GM06990 (cell line): ENCODE measurements around the gene VPS37B.
"Not testable (repeated sequence)": the region's sequence is repeated elsewhere in the genome, so short reads cannot be mapped to it uniquely, and the experiment has no call there.

ENCODE experiments used
- DNase-seq: peaks from one replicate; pipeline ENCODE4 v3.0.0-alpha.2; 2011; ENCODE audit not compliant: insufficient read length; ENCODE audit errors: extremely low read depth
- H3K27me3 ChIP-seq: replicated peaks from 2 replicates; pipeline ENCODE4 v1.6.0; 2011; ENCODE audit warnings: low read length; ENCODE audit not compliant: control insufficient read depth, insufficient read depth
- H3K36me3 ChIP-seq: 2 replicates; pipeline ENCODE4 v1.5.1; 2011; ENCODE audit warnings: low read length; ENCODE audit not compliant: control insufficient read depth, insufficient read depth
- H3K4me3 ChIP-seq: replicated peaks from 2 replicates; pipeline ENCODE4 v1.5.1; 2011; ENCODE audit warnings: low read depth, mild to moderate bottlenecking, control low read depth, low read length
- TF ChIP-seq, protein P1 (sequence below): IDR thresholded peaks from 2 replicates; pipeline ENCODE4 v1.5.1; 2011; ENCODE audit warnings: low read length, control low read depth, mild to moderate bottlenecking, inconsistent platforms; ENCODE audit not compliant: insufficient read depth, poor library complexity, severe bottlenecking

The VPS37B gene

DNA sequence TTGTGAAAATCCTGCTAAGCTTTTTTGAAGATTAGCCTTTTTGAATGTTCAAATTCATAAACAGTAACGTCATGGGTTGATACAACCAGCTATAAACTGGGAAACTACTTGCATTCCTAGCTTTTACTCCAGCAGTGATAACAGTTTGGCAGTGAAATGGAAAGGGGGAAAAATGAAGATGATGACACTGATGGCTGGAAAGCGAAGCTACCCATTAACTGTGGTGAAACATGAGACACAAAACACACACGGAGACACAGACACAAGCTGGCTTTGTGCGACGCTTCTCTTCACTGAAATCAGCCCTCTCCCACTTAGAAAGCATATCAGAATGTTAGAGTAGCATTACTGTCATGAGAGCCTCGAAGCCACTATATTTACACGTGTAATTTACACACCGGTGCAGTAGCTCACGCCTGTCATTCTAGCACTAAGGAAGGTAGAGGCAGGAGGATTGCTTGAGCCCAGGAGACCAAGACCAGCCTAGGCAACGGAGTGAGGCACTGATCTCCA, 15.7 kb downstream of the VPS37B start:
- no peak for DNase-seq
- TF ChIP-seq, protein P1, sequence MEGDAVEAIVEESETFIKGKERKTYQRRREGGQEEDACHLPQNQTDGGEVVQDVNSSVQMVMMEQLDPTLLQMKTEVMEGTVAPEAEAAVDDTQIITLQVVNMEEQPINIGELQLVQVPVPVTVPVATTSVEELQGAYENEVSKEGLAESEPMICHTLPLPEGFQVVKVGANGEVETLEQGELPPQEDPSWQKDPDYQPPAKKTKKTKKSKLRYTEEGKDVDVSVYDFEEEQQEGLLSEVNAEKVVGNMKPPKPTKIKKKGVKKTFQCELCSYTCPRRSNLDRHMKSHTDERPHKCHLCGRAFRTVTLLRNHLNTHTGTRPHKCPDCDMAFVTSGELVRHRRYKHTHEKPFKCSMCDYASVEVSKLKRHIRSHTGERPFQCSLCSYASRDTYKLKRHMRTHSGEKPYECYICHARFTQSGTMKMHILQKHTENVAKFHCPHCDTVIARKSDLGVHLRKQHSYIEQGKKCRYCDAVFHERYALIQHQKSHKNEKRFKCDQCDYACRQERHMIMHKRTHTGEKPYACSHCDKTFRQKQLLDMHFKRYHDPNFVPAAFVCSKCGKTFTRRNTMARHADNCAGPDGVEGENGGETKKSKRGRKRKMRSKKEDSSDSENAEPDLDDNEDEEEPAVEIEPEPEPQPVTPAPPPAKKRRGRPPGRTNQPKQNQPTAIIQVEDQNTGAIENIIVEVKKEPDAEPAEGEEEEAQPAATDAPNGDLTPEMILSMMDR = no peak
- no peaks in the 10 kb centered on the region for H3K27me3 ChIP-seq
- no peak overlapping the region for H3K4me3 ChIP-seq
- H3K36me3 ChIP-seq = no peaks in the 10 kb centered on the region; the same call in 1 of the 2 replicates

DNA sequence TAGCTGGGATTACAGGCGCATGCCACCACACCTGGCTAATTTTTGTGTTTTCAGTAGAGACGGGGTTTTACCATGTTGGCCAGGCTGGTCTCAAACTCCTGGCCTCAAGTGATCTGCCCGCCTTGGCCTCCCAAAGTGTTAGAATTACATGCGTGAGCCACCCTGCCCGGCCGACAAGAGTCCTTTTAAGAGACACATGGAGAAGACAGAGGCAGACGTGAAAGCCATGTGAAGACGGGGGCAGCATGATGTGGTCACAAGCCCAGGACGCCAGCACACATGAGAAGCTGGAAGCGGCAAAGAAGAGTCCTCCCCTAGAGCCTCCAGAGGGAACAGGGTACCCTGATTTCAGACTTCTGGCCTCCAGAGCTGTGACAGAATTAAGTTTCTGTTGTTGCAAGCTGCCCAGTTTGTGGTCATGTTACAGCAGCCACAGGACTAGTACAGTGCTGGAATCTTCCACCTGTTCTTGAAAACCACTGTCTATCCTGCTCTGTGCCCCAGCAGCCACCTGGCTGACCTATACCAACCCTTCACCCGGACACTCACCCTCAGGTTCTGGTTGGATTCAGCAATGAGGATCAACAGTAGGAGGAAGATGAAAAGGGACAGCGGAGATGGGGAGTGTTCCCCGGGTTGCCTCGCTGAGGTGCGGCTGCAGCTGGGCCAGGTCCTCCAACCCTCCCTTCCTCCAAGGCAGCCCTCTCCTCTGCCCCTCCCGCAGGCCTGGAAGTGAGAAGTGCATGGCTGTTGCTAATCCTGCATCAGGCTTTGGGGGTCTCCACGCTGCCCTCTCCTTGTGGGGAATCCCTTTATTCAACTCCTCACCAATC, 16.9 kb downstream of the VPS37B start:
- H3K4me3 ChIP-seq = no peak overlapping the region
- no peaks in the 10 kb centered on the region for H3K27me3 ChIP-seq
- no peaks in the 10 kb centered on the region; the same call in 1 of the 2 replicates for H3K36me3 ChIP-seq
- TF ChIP-seq, protein P1 = no peak
- no peak for DNase-seq

- no peaks in the 10 kb centered on the region for H3K27me3 ChIP-seq
- no peaks in the 10 kb centered on the region; the same call in 1 of the 2 replicates for H3K36me3 ChIP-seq
- DNase-seq = no peak
- TF ChIP-seq, protein P1 = no peak
- H3K4me3 ChIP-seq = no peak overlapping the region
Observed at GRCh38 chr12:122876731-122877130, 19.2 kb downstream of the VPS37B start.

DNA sequence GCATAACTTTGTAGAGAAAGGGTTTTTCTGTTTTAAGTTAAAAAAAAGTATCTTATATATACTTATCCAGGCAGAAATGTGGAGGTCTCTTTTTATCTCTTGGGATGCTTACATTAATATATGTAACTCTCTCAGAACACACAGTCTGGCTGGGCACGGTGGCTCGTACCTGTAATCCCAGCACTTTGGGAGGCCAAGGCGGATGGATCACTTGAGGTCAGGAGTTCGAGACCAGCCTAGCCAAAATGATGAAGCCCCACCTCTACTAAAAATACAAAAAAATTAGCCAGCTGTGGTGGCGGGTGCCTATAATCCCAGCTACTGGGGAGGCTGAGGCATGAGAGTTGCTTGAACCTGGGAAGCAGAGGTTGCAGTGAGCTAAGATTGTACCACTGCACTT, 19.6 kb downstream of the VPS37B start:
- DNase-seq, H3K36me3 ChIP-seq, H3K4me3 ChIP-seq, H3K27me3 ChIP-seq: not testable (repeated sequence)

DNA sequence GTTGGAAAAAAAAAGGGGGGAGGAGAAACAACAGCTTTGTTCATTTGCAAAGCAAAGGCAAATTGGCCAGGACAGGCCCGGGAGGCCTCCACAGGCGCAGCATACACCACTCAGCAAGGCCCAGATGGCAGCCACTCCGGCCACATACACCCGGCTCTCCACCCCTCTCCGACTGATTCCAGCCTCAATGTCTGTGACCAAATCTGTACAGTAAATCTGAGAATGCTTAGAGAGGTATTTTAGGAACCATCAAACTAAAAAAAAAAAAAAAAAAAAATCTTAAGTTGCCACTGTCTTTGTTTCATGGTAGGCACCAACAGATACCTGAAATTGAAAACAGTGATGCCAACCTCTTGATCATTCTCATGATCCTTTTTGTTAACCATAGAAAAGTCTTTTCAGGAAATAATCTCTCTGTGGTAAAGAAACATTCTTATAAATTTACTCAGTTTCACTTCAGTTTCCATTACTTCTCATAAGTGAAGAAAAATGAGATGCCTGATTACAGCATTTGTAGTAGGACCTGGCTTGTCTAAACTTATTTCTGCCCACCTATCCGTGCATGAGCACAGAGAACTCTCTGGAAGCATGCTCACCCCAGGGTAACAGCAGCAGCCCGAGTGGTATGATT, 20.2 kb downstream of the VPS37B start:
- no peak overlapping the region for H3K4me3 ChIP-seq
- no peaks in the 10 kb centered on the region; the same call in 1 of the 2 replicates for H3K36me3 ChIP-seq
- DNase-seq = peak; percentile 75
- TF ChIP-seq, protein P1 = no peak
- H3K27me3 ChIP-seq = no peaks in the 10 kb centered on the region

GRCh38 chr12:122874081-122874480, 21.8 kb downstream of the VPS37B start:
- no peak overlapping the region for H3K4me3 ChIP-seq
- peaks cover 2% of the 10 kb centered on the region for H3K36me3 ChIP-seq
- H3K27me3 ChIP-seq = no peaks in the 10 kb centered on the region
- no peak for DNase-seq
- TF ChIP-seq, protein P1 = no peak
